Activated CD4-positive, alpha-beta T cell treated with anti-CD3 and anti-CD28 coated beads for 4 hours (primary cell): ENCODE data around the gene PALS1.

Experiments used
- DNase-seq, 2 donors: peaks; one replicate each; pipeline ENCODE4 v3.0.0-alpha.2; 2020

PALS1 gene

DNA sequence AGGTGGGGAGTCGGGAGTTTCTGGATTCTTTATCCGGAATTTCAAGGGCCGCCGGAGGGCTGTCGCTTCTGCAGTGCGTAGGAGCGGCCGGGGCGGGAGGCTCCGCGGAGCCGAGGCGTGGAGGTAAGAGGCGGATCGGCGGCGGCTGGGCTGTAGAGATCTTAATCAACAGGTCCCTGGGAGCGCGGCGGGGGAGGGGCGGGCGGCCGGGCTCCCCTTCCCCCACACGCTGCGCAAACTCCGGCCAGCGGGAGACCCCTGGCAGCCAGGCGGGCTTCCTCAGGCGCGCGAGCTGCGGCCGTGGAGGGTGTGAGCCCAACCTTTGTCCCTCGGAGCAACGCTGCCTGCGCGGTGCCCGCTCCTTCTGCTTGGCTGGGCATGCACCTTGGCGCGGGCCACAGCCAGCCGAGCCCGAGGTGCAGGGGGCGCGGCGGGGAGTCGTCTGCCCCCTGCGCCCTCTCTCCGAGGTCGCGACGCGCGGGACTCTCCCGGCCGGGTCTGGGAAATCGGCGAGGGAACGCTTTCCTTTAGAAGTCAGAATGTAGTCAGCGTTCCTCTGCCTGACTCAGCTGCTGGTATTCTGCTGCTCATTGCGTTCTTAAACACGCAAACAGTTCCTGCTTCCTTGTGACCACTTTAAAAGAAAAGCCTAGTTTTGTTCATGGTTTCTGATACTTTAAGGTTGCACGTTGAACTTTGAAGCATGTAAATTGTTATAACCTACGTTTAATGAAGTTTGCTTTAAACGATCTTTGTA, at the start of gene PALS1:
TSS of gene PALS1 (plus strand) at position 25 of the 757 bp plus-strand sequence. CDS start 37,736 bp downstream, outside the sequence.
- peak in 1 of 2 donors; percentile 33 for DNase-seq

DNA sequence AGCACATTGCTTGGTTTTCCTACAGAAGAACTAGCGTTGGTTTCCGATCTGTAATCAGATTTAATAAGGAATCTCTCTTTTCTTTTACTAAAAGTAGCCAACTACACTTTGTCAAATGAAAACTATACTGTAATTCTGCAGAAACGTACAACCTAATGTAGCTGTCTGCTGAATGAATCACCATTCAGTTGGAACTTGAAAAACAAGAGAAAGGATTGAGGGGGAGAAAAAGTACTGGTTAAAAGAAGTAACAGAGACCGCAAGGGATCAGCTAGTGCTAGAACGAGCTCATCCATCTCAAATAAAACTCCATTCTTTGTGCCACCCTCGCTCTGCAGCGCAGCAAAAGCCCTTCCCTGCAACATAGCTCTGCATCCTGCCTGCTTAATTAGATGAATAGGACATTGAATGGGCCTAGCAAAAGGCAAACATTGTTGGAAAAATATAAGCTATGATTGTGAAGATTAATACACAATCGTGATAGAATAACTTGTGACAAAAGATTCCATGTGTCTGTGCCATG, 49.4 kb upstream of the PALS1 start:
- no peak for DNase-seq

DNA sequence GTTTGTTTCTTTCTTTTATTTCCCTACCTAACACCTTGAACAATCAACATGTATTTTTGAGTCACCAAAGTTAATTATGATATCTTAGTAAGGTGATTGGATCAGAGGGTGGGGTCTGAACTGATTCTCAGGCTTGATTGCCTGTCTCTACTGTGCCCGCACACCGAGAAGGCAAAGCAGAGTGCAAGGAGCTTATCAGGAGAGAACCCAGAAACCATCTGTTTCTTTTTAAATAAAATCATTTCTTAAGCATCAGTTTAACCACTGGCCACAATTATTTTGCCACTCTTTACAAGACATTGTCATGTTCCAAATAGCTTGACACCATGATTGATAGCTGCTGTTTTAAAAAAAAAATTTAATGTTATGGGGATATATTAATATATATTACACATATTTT, 48.9 kb upstream of the PALS1 start:
- no peak for DNase-seq

DNA sequence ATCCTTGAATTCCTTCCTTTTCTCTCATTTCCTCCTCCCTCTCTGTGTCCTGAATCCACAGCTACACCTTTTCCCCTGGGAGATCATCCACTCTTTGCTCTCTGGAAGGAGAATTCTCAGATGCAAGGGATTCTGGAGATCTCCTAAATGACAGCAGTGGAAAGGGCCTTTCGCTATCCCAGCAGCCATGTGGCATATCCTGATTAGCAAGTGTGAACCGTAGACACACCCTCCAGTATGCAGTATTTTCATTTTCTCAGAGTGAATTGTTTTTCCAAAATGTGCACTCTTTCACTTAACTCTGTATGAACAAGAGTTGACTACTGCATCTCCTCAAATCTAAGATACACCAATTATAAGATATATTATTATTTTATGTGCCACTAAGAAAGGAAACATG, 46.0 kb upstream of the PALS1 start:
- no peak for DNase-seq

DNA sequence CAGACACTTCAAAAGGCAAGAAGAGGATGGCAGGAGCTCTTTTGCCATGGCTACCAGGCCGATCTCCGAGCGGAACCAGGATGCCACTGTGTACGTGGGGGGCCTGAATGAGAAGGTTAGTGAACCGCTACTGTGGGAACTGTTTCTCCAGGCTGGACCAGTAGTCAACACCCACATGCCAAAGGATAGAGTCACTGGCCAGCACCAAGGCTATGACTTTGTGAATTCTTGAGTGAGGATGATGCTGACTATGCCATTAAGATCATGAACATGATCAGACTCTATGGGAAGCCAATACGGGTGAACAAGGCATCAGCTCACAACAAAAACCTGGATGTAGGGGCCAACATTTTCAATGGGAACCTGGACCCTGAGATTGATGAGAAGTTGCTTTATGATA, 42.2 kb upstream of the PALS1 start:
- no peak for DNase-seq

DNA sequence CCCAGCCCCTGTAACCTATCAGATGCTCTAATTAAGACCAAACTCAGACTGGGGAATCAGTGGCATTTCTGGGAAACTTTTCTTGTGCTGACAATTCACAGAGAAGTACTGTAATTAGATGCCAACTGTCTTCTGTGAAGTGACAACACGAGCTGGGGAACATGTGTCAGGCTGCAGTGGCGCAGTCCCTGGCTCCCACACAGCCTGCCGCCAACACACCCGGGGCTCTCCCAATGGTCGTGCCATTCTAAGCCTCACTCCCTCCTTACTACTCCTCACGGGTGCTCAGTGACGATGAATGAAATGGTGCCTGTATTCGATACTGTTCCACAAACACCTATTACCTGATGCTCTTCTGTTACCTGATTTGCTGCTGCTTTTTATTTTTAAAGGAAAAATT, 33.4 kb upstream of the PALS1 start:
- no peak for DNase-seq

DNA sequence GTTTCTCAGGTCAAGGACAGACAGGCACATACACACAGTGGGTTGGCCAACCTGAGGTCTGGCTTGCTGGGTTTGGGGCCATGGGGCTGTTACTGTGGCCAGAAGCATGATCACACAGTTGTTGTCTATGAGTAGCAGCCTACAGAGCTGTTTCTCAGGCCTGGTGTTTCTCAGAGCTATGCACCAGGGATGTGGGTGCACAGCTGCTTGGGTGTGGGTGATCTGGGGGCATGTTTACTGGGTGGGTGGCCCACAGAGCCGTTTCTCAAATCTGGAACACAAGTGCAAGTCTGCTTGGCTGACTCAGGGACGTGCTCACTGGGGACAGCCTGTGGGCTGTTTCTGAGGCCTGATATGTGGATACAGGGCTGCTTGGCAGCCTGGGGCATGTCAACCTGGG, 23.1 kb upstream of the PALS1 start:
- no peak for DNase-seq

DNA sequence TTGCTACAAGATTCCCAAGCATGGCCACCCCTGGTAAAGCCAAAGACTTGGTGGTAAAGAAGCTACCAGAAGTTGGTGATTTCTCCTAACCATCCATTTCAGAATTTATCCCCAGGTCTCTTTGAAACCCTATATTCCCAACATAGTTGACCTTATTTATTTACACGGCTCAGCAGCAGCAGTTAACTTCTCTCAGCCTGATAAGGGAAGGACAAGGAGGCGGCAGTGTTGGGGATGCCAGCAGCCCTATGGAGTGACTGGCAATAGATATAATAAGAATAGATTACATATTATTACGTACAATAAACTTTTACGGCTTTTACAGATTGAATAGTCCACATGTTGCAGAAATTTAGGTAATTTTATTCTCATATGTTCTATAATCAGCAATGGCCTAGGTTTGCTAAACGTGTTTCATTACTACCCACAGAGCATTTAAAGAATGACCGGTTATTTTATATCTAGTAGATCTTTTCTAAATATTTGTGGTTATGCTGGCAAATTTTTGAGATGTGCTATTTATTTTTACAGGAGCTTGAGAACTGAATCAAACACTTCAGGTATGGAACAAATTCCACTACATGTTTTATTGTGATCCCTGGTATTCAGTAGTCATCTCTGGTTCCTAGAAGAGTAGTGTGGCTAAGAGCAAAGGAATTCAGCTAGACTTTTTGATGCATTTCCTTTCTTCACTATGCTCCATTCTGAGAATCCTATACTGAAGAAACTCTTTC, 19.8 kb upstream of the PALS1 start:
- DNase-seq: no peak

DNA sequence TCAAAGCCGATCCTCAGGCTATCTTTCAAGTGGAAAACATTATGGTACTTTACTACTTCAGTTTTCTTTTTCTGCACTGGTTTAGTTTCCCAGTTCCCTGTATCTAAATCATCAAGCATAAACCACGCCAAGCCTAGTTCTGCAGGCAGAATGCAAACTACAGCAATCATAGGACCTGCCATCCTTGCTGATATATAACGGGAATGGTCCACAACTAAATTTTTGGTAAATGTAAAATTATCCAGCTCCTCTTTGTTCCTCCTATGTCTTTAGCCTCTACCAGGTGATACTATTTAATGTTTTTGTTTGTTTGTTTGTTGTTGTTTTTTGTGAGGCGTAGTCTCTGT, 19.3 kb upstream of the PALS1 start:
- no peak for DNase-seq

DNA sequence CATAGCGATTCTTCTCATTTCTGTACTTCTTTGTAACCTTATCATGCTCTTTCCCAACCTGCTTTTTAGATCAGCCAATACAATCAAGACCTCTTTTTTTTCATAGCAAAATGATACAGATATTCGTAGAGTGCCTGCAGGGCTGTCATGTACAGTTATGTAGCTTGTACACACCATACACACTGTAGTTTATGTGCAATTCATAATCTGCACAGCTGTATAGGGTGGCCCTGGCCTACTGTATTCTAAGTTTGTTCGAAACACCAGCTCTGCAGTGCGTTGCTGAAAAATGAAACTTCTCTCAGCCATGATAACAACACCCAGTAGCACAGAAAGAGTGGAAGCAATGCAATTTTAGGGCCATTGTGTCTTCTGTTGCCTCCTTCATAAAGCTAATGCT, 15.7 kb upstream of the PALS1 start:
- DNase-seq: no peak

DNA sequence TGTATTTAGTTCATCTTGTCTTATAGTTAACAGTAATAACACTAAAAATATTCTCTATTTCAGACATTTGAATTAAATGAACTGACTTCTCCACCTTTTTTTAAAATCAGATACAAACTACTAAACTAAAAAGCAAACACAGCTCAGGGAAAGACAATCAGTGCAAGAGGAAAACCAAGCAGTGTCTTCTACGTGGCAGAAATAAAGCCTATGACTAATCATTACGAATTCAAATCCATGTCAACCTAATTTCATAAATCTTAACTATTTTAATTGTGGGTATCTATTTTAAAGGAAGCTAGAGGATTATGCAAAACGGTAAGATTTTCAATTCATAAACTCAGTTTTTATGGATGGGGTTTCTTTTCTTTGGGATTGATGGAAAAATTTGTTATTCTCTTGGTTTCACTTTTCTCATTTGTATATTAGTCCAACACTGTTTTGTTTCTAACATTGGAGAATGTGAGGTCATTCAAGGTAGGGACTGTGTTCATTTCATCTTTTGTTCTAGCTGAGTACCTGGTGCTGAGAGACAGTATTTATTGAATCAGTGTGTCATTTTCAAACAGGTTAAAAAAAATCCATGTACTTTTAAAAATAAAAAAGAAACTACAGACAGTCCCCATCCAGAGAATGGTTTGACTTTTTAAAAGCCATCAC, 12.8 kb upstream of the PALS1 start:
- no peak for DNase-seq

DNA sequence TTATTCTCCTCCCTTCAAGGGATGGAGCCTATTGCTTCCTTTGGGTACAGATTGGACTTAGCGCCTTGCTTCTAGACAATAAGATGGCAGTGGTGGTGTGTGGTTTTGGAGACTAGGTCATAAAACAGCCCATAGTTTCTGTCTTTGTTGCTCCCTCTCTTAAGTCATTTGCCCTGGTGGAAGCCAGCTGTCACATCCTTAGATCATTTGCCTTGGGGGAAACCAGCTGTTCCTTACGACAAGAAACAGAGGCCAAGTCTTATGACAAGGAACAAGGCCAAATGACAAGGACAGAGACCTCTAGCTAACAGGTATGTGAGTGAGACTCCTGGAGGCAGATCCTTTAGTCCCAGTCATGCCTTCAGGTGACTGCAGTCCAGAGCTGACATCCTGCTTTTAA, 9.2 kb upstream of the PALS1 start:
- DNase-seq: no peak

DNA sequence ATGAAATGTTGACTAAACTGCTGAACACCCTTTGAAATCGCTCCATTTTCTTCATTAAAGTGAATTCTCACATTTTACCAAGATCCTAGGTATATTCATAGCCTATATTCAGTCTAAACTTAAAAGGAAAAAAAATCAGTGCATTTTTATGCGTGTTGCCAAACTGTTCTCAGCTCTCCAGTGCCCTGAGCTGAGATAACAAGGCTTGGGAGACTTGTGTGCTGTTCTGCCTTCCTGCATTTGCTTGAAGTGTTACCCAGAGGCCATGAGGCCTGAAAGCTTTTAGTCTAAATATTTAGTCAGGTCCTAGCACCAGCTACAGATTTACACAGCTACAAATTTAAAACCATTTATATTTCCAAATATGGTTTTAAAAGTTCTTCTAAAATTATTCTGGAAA, 8.6 kb upstream of the PALS1 start:
- DNase-seq: no peak

DNA sequence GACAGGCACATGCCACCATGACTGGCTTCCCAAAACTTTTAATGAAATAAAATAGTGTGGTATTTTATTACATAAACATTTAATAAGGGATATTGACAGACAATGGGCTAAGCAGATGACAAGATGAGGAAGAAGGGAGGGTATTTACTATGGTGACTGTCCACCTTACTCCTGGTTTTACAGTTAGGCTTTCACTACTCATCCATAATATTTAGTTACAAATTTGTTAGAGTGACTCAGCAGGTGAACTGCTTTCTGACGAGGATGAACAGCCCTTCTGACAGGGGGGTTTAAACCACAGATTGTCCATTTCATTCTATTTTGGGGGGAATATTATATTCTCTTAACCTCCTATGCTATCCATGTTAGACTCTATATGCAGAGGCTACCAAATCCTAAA, 3.6 kb upstream of the PALS1 start:
- no peak for DNase-seq

DNA sequence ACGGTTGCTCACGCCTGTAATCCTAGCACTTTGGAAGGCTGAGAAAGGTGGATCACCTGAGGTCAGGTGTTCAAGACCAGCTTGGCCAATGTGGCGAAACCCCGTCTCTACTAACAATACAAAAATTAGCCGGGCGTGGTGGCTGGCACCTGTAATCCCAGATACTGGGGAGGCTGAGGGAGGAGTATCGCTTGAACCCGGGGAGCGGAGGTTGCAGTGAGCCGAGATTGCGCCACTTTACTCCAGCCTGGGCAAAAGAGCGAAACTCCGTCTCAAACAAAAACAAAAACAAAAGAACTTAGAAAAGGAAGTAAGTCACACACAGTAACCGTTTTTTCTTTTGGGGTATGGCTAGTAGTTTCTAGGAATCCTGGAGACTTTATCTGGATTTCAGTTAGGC, 1.7 kb upstream of the PALS1 start:
- no peak for DNase-seq

DNA sequence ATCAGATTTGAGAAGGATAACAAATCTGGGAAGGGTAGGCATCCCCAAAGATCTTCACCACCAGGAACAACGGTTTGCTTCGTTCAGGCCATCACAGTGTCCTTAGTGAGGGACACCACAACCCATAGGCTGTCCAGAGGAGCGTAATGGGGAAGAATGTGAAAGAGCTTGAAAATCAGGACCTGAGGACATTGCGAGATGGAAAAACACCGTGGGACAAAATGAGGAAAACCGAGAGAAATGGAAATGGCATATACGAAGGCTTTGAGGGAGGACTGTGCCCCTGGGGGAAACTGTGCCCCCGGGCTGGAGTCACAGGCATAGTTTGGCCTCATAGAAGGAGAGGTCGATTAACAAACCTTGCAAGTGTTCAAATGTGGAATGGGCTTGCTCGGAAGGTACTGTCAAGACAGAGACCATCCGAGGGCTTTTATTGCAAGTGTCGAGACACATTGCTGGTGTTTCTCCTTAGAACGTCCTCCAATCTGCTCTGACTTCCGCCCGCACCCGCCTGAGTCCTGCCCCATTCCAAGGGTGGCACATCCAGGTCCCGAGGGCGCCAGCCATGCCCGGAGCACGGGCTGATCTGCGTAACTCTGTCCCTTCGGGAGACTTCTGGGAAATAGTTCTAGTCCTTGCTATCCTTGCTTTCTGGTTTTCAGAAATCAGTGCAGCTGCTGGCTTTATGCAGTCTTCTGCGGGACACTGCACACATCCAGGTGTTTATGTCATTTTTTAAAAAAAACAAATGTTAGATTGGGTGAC, 885 bp upstream of the PALS1 start:
- DNase-seq: peak in 1 of 2 donors; percentile 19

DNA sequence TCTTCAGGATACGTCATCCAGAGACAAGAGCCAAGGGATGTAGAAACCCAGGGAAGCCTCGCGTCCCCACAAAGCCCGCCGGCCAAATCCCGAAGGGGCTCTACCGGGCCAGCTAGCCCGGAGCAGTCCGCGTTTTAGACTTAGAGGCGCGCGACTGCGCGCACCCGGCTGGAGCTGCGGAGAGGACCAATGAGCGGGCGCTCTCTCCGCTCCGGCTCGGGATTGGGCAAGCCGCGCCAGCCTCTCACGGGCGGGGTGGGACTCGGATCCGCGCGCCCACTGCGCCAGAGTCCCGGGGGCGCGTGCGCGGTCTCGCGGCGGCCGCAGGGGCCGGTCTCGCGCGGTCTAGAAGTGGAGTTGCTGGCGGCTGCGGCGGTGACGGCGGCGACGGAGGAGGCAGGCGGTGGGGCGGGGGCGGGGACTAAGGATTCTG, 241 bp upstream of the PALS1 start:
- peak; percentile 89 for DNase-seq

DNA sequence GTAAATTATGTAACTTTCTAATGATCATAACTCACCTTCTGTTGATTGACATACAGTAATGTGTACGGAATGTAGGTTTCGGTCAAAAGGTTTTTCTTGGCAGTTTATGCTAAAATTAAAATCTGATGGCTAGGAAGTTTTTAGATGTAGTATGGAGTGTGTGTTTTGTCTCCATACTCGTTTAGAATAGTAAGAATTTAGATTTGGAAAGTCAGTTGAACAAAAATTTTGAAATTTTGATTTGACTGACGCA, 859 bp downstream of the PALS1 start:
- DNase-seq: no peak

DNA sequence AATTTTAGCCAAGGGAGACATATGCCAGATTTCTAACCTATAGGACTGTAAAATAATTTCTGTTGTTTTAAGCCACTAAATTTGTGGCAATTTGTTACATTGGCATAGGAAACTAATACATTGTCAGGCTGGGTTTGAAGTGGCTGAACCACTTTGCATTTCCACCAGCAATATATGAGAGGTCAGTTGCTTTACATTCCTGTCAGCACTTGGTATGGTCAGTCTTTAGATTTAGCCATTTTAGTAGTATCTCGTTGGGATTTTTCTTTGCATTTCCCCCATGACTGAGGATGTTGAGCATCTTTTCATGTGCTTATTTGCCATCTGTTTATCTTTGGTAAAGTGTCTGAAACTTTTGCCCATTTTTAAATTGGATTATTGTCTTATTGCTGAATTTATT, 3.9 kb downstream of the PALS1 start:
- DNase-seq: no peak

DNA sequence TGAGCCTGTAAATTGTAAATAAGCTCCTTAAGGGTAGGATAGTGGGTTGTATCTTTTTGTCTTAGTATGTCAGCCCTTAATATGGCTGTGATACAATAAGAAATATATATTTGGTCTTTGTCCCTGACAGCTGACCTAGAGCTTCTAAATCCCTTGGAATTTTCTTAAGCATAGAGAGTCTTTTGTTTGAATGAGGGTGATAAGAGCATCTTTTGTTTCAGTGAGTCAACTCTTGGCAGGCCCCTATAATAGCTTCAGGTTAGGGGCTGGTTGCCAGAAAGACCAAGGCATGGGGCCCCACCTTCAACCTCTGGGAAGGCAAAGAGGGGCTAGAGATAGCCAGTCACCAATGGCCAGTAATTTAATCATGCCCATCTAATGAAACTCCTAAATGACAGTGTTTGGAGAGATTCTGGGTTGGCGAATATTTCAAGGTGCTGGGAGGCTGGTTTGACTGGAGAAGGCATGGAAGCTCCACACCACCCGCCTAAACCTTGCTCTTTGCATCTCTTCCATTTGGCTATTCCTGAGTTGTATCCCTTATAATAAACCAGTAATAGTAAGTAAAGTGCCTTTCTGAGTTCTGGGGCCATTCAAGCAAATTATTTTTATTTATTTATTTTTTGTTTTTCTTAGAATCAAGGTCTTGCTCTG, 10.5 kb downstream of the PALS1 start:
- DNase-seq: no peak

DNA sequence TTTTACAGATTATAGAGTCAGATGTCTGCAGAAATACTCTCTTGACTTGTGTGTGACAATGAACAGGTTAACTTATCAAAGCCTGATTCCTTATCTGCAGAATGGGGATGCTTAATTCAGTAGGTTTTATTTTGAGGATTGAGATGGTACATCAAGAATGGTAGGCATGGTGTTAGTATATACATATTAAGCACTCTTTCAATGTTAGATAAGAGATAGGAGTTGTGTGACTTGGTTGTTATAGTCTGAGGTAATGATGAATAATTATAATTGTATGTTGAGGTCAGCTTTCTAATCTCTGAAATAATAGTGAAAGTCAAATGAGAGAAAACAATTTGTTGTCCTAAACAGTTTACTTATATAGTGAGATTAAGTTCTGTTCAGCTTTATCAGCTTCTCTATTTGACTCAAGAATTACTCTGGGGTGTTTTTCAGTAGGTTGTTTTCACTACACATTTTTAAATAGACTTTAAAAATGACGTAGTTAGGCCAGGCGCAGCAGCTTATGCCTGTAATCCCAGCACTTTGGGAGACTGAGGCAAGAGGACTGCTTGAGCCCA, 11.9 kb downstream of the PALS1 start:
- no peak for DNase-seq

DNA sequence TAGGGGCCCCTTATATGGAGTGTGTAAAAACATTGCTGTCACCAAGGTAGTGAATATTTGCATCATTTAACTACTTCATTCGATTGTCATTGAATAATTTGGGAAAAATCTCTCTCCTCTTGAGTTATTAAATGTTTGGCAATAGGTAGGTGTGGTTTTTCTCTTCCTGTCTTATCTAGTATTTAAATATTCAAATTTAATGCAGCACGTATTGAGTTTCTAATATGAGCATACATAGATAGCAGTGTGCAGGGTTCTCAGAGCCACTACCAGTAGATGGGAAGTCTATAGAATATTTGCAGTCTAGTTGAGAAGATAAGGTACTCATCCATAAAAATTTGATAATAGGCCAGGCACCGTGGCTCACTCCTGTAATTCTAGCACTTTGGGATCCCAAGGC, 16.7 kb downstream of the PALS1 start:
- no peak for DNase-seq

DNA sequence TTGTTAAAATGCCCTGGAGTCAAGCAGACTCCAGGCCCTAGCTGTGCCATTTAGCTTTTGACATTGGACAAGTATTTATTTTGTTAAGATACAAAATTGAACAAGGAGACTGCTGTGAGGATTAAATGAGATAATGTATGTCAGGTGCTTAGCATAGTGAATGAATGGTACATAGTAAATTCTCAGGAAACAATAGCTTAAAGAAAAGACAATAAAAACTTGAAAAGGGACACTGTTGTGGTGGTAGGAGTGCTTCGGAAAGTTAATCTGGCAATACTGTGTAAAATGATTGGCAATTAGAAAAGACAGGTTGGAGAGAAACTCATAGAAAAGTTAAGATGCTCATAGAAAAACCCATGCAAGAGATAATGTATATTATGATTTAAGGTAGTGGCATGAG, 19.7 kb downstream of the PALS1 start:
- no peak for DNase-seq
